ENCODE data around the gene C9orf50. TPM values are rescaled to one million over a fixed set of nuclear protein-coding genes. Genes with fewer than 3 reads are reported as not detected.

Gene C9orf50
- total RNA-seq, 2 donors from 2014 or later = not detected

DNA sequence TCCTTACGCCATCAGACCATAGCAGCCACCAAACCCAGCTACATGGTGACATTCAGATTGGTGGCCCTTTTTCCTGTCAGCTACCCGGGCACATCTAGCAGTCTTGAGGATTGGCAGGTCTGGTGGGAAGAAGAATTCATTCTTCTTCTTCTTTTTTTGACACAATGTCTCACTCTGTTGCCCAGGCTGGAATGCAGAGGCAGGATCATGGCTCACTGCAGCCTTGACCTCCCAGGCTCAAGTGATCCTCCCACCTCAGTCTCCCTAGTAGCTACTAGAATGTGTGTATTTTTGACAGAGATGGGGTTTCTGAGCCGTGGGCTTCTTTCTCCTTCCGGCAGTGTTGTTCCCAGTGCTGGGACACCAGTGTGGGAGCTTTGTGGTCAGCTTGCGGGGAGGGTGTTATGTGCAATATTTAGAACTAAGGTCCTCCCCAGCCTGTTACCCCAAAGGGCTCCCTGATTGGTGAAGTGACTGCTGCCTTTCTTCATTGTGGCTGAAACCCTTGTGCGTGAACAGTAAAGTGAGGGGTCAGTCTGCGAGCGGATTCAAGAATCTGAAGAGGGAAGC, 8.4 kb upstream of the C9orf50 start:
- no peaks in the 10 kb centered on the region for H3K27me3 ChIP-seq
- H3K4me1 ChIP-seq = peaks cover 10% of the 10 kb centered on the region
- no peak overlapping the region for H3K4me3 ChIP-seq
- H3K9me3 ChIP-seq = no peaks in the 10 kb centered on the region
- no peak for TF ChIP-seq CTCF (IDR thresholded peaks at IDR 0.05)
- DNase-seq = no peak
- H3K36me3 ChIP-seq = no peaks in the 10 kb centered on the region
- H3K9ac ChIP-seq (ENCODE audit: low read depth in 2 of 2, low read length in 2 of 2) = no peak overlapping the region
- intact Hi-C loops (cut with DNase I) = no loop called here
- no peak overlapping the region for H3K27ac ChIP-seq

DNA sequence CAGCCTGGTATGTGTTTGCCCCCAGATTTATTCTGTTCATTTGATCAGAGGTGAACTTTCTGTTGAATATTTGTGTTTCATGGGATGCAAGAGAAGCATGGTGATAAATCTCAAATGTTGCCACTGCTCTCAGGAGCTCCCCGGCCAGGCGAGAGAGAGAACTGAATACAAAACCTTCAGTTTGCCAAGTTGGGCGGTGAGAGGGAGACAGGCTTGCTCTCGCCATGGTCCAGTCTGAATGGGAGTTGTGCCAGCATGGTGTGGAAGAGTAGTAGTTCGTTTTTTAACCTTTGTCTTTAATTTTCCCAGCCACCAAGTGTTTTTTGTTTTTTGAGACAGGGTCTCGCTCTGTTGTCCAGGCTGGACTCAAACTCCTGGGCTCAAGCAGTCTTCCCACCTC, 7.8 kb upstream of the C9orf50 start:
- H3K4me3 ChIP-seq = no peak overlapping the region
- H3K27me3 ChIP-seq = no peaks in the 10 kb centered on the region
- TF ChIP-seq CTCF (IDR thresholded peaks at IDR 0.05) = no peak
- DNase-seq = no peak
- intact Hi-C loops (cut with DNase I) = no loop called here
- H3K9ac ChIP-seq (ENCODE audit: low read depth in 2 of 2, low read length in 2 of 2) = no peak overlapping the region
- peaks cover 10% of the 10 kb centered on the region for H3K4me1 ChIP-seq
- no peaks in the 10 kb centered on the region for H3K9me3 ChIP-seq
- no peak overlapping the region for H3K27ac ChIP-seq
- no peaks in the 10 kb centered on the region for H3K36me3 ChIP-seq

DNA sequence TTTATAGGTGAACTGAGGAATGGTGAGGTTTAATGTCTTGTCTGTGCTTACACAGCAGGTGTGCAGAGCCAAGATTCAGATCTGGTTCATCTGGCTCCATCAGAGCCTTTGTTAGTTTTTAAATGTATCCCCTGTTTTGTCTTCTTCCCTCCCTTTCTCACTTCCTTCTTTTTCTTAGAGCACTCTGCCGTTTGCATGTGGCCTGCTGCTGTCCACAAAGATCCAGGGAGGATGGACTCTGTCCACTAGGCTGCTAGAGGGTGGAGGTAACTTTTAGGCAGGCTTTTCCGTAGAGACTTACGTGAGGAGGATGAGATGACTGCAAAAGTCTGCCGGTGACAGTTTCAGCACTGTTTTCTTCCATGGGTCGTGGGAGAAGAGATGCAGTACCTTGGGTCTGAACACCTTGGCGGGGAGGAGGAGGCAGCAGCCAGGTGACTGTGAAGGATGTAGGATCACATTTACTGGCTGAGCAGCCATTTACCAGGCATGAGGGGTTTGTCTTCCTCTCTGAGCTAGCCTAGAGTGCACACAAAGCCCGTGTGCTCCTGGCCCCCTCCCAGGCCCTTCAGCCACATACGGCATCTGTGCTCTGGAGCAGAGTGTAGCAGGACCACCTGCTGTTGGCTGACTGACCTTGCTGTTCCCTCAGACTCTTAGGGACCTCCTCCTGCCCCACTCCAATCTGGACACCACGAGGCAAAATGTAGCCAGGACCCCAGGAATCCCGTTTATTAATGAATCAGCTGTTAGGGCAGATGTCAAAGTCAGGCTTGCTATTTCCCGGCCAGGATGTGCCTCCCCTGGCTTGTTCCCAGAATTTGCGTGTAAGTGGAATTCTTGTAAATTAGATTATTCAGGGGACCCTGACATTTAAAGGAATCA, 6.9 kb upstream of the C9orf50 start:
- Histone ChIP-seq H3K4me3 (peak overlapping the region; percentile 63), H3K27me3 (no peaks in the 10 kb centered on the region), H3K9me3 (no peaks in the 10 kb centered on the region), H3K4me1 (peaks cover 10% of the 10 kb centered on the region), H3K36me3 (no peaks in the 10 kb centered on the region), H3K27ac (peak overlapping the region; percentile 78), H3K9ac (ENCODE audit: low read depth in 2 of 2, low read length in 2 of 2) (peak overlapping the region in 1 of 2 donors; percentile 87)
- DNase-seq = no peak
- intact Hi-C loops (cut with DNase I) = no loop called here
- no peak for TF ChIP-seq CTCF (IDR thresholded peaks at IDR 0.05)

DNA sequence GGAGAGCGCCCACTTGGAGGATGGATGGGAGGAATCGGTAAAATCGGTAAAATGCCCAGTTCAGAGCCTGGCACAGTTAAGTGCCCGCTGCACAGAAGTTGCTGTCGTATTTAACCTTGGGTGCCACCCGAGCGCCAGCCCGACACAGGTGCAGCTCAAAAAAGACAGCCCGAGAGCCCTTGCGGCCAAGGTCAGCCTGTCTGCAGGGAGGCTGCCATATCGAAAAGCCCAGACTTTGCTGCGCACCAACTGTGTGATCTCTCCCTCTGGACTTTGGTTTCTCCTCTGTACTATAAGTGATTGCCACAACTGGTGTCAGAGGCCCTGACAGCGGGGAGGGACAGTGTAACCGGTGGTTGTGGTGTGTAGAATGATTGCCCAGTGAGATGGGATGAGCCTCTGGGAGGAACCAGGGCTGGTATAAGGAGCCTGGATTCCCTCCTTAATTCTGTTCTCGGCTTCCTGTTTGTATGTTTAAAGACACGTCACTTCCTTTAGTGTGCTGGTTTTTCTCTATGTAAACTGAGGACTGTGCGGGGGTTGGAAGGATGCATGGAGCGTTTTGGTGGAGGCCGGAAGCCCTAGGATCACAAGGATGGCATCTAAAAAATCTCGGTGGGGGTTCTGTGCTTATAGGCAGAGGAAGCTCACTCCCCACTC, 5.9 kb upstream of the C9orf50 start:
- peak; percentile 53 for DNase-seq
- peak overlapping the region; percentile 87 to 89 for H3K9ac ChIP-seq (ENCODE audit: low read depth in 2 of 2, low read length in 2 of 2)
- no peak for TF ChIP-seq CTCF (IDR thresholded peaks at IDR 0.05)
- H3K27ac ChIP-seq = peak overlapping the region; percentile 78
- peaks cover 10% of the 10 kb centered on the region for H3K4me1 ChIP-seq
- H3K27me3 ChIP-seq = no peaks in the 10 kb centered on the region
- H3K9me3 ChIP-seq = no peaks in the 10 kb centered on the region
- H3K36me3 ChIP-seq = no peaks in the 10 kb centered on the region
- H3K4me3 ChIP-seq = peak overlapping the region; percentile 63
- intact Hi-C loops (cut with DNase I) = no loop called here

- Histone ChIP-seq H3K9me3 (no peaks in the 10 kb centered on the region), H3K9ac (ENCODE audit: low read depth in 2 of 2, low read length in 2 of 2) (peak within 1 kb of the TSS; percentile 87 to 89), H3K4me3 (peak within 1 kb of the TSS; percentile 63), H3K4me1 (peaks cover 10% of the 10 kb centered on the region), H3K27ac (peak within 1 kb of the TSS; percentile 78), H3K36me3 (no peaks in the 10 kb centered on the region), H3K27me3 (no peaks in the 10 kb centered on the region)
- peak; percentile 90 for DNase-seq
- intact Hi-C loops (cut with DNase I) = no loop called here
- TF ChIP-seq CTCF (IDR thresholded peaks at IDR 0.05) = no peak
Observed at GRCh38 chr9:129626079-129626624, 5.3 kb upstream of the C9orf50 start, which contains the start of gene NTMT1. Gene NTMT1, plus strand, starts transcription at chr9:129626163. Its CDS starts 6,541 bp downstream, at chr9:129632704.

Measured in colonic mucosa (tissue), 4 donors.